SK-N-SH treated with all-trans-retinoic acid at 6 μM for 48 hours (cell line): Measurements from ENCODE around the gene IAPP.

Experiments
- ARNTL ChIP-seq: fragments of 450-650 bp; formaldehyde crosslinking; IDR thresholded peaks from 2 replicates; pipeline ENCODE4 v1.5.0; 2020; ENCODE audit warnings: low read depth, mild to moderate bottlenecking, moderate library complexity, borderline replicate concordance
- CSDC2 ChIP-seq: fragments of 250-450 bp; sonication (Bioruptor Pico); IDR thresholded peaks from 2 replicates; pipeline ENCODE4 v1.5.0; 2020; ENCODE audit warnings: mild to moderate bottlenecking, moderate library complexity
- GLIS3 ChIP-seq: fragments of 250-450 bp; sonication (Bioruptor Pico); IDR thresholded peaks from 2 replicates; pipeline ENCODE4 v1.5.0; 2020; ENCODE audit warnings: mild to moderate bottlenecking, moderate library complexity
- OSR1 ChIP-seq: fragments of 250-450 bp; sonication (Bioruptor Pico); IDR thresholded peaks from 2 replicates; pipeline ENCODE4 v1.8.0; 2022; ENCODE audit warnings: moderate library complexity, mild to moderate bottlenecking, inconsistent platforms
- PPARA ChIP-seq: fragments of 250-450 bp; sonication (Bioruptor Pico); IDR thresholded peaks from 2 replicates; pipeline ENCODE4 v1.5.0; 2020; ENCODE audit warnings: mild to moderate bottlenecking, borderline replicate concordance
- RARB ChIP-seq: fragments of 250-450 bp; sonication (Bioruptor Pico); IDR thresholded peaks from 2 replicates; pipeline ENCODE4 v1.8.0; 2021; ENCODE audit warnings: mild to moderate bottlenecking, moderate library complexity
- TCF4 ChIP-seq: fragments of 250-450 bp; sonication (Bioruptor Pico); IDR thresholded peaks from 2 replicates; pipeline ENCODE4 v1.8.0; 2021; ENCODE audit warnings: mild to moderate bottlenecking, moderate library complexity, borderline replicate concordance
- TOX ChIP-seq: fragments of 250-450 bp; sonication (Bioruptor Pico); IDR thresholded peaks from 2 replicates; pipeline ENCODE4 v1.8.0; 2021; ENCODE audit warnings: mild to moderate bottlenecking, moderate library complexity, borderline replicate concordance
- ZFP3 ChIP-seq: fragments of 250-450 bp; sonication (Bioruptor Pico); IDR thresholded peaks from 2 replicates; pipeline ENCODE4 v1.5.0; 2020; ENCODE audit warnings: mild to moderate bottlenecking, moderate library complexity
- ZFP30 ChIP-seq: fragments of 450-650 bp; formaldehyde crosslinking; IDR thresholded peaks from 2 replicates; pipeline ENCODE4 v1.5.0; 2022; ENCODE audit warnings: mild to moderate bottlenecking, moderate library complexity
- TF ChIP-seq, protein P1 (sequence below): fragments of 250-450 bp; sonication (Bioruptor Pico); IDR thresholded peaks from 2 replicates; pipeline ENCODE4 v1.8.0; 2020; ENCODE audit warnings: mild to moderate bottlenecking, moderate library complexity, borderline replicate concordance
- TF ChIP-seq, protein P2 (sequence below): fragments of 250-450 bp; sonication (Bioruptor Pico); IDR thresholded peaks from 2 replicates; pipeline ENCODE4 v1.8.0; 2021; ENCODE audit warnings: low read depth, mild to moderate bottlenecking, moderate library complexity, borderline replicate concordance
- TF ChIP-seq, protein P3 (sequence below): fragments of 250-450 bp; sonication (Bioruptor Pico); IDR thresholded peaks from 2 replicates; pipeline ENCODE4 v1.5.1; 2020; ENCODE audit warnings: low read depth, mild to moderate bottlenecking, moderate library complexity

DNA sequence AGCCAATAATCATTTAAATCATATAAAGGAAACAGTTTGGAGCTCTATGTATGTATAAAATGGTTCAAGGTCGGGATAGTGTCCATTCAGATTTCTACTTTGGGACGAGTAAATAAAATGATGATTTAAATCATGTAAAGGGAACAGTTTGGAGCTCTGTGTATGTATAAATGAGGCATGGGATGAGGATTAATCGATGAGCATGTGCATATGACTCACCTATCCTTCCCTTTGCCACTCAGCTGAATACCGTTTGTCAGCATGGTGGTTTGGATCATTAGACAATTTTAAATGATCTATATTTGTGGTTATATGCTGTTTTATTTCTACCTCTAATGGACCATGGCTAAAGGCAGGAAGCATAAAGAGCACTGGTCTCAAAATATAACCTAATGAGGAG lies 30.9 kb upstream of the IAPP start:
- TF ChIP-seq RARB (CRISPR knock-in tag) (no peak), PPARA (CRISPR knock-in tag) (no peak), ZFP3 (no peak), TCF4 (CRISPR knock-in tag) (no peak), GLIS3 (CRISPR knock-in tag) (no peak), CSDC2 (CRISPR knock-in tag) (no peak), ZFP30 (CRISPR knock-in tag) (no peak), ARNTL (no peak), OSR1 (CRISPR knock-in tag) (no peak), TOX (no peak)
- TF ChIP-seq, protein P1, sequence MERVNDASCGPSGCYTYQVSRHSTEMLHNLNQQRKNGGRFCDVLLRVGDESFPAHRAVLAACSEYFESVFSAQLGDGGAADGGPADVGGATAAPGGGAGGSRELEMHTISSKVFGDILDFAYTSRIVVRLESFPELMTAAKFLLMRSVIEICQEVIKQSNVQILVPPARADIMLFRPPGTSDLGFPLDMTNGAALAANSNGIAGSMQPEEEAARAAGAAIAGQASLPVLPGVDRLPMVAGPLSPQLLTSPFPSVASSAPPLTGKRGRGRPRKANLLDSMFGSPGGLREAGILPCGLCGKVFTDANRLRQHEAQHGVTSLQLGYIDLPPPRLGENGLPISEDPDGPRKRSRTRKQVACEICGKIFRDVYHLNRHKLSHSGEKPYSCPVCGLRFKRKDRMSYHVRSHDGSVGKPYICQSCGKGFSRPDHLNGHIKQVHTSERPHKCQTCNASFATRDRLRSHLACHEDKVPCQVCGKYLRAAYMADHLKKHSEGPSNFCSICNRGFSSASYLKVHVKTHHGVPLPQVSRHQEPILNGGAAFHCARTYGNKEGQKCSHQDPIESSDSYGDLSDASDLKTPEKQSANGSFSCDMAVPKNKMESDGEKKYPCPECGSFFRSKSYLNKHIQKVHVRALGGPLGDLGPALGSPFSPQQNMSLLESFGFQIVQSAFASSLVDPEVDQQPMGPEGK (CRISPR knock-in tag): no peak
- TF ChIP-seq, protein P2, sequence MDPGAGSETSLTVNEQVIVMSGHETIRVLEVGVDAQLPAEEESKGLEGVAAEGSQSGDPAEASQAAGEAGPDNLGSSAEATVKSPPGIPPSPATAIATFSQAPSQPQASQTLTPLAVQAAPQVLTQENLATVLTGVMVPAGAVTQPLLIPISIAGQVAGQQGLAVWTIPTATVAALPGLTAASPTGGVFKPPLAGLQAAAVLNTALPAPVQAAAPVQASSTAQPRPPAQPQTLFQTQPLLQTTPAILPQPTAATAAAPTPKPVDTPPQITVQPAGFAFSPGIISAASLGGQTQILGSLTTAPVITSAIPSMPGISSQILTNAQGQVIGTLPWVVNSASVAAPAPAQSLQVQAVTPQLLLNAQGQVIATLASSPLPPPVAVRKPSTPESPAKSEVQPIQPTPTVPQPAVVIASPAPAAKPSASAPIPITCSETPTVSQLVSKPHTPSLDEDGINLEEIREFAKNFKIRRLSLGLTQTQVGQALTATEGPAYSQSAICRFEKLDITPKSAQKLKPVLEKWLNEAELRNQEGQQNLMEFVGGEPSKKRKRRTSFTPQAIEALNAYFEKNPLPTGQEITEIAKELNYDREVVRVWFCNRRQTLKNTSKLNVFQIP: no peak
- TF ChIP-seq, protein P3, sequence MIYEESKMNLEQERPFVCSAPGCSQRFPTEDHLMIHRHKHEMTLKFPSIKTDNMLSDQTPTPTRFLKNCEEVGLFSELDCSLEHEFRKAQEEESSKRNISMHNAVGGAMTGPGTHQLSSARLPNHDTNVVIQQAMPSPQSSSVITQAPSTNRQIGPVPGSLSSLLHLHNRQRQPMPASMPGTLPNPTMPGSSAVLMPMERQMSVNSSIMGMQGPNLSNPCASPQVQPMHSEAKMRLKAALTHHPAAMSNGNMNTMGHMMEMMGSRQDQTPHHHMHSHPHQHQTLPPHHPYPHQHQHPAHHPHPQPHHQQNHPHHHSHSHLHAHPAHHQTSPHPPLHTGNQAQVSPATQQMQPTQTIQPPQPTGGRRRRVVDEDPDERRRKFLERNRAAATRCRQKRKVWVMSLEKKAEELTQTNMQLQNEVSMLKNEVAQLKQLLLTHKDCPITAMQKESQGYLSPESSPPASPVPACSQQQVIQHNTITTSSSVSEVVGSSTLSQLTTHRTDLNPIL (CRISPR knock-in tag): no peak
